GM19025 (cell line): ENCODE results near the gene TMEM131.
A peak's percentile ranks its signal among the peaks of the same experiment; 100 is the strongest.
"Not testable (repeated sequence)": the region's sequence is repeated elsewhere in the genome, so short reads cannot be mapped to it uniquely, and the experiment has no call there.

ENCODE experiments used
- ATAC-seq: cut with Tn5 transposase; IDR thresholded peaks from one replicate; pipeline ENCODE4 v1.9.1; 2021; ENCODE audit warnings: mild to moderate bottlenecking, low read depth, moderate library complexity; ENCODE audit not compliant: unreplicated experiment

The TMEM131 gene

DNA sequence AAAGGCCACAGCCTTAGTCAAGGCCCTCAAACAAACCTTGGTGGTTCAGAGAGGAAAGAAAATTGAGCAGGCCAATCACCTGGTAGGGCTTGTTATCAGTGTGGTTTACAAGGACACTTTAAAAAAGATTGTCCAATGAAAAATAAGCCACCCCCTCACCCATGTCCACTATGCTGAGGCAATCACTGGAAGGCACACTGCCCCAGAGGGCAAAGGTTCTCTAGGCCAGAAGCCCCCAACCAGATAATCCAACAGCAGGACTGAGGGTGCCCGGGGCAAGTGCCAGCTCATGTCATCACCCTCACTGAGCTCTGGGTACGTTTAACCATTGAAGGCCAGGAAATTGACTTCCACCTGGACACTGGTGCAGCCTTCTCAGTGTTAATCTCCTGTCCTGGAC is 171.7 kb downstream of the TMEM131 start:
- not testable (repeated sequence) for ATAC-seq

GRCh38 chr2:97821862-97822261 is 173.9 kb downstream of the TMEM131 start:
- not testable (repeated sequence) for ATAC-seq

DNA sequence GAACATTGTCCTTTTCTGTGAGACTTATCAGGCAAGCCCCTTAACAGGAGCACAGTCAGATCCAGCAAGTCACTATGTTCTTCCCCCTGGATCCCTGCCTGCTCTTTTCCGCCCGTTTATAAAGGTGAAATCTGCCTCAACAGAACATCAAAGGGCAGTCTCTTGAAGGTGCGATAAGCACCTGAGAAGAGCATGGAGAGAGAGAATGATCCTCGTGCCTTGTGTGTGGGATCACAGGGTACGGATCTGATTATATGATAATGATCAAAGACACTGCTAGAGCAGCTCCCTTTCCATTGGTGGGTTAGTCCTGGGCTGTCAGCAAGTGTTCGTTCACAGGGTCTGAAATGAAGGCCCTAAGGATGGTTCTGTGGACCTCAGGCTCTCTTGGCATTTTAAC is 176.0 kb downstream of the TMEM131 start:
- ATAC-seq = no peak

- no peak for ATAC-seq
These were observed 179.3 kb downstream of the TMEM131 start for GRCh38 chr2:97816411-97816810.

GRCh38 chr2:97812931-97813330 is 182.8 kb downstream of the TMEM131 start:
- no peak for ATAC-seq

- no peak for ATAC-seq
These were observed 186.9 kb downstream of the TMEM131 start for GRCh38 chr2:97808816-97809215.

DNA sequence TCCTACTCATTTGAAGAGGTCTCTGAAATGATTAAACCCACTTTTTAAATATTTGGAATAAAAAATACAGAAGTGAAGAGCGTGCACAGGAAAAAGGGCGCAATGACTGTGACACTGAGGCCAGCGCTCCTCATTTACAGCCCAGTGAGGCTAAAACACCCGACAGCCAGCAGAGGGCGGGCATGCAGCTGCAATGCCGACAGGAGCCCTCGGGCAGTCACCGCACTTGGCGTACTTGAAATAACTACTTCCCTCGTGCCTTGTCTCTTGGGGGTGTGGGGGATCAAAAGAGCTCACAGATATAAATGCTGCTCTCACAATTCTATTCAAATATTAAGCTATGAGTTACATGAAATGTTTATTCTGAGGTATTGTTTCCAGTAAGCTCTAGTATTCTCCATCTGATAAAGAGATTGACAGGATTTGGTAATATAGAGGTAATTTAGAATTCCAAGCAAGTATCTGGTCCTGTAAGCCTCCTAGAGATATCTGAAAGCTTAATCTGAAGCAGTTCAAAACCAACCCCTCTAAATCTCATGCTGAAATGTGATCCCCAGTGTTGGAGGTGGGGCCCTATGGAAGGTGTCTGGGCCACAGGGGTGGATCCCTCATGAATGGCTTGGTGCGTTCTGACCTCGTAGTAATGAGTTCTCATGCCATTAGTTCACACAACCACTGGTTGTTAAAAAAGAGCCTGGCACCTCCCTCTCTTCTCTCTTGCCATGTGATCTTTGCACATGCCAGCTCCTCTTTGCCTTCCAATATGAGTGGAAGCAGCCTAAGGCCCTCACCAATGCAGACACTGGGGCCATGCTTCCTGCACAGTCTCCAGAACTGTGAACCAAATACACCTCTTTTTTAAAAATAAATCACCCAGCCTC is 188.8 kb downstream of the TMEM131 start:
- peak; percentile 82 for ATAC-seq

- ATAC-seq = no peak
These were observed 190.0 kb downstream of the TMEM131 start for GRCh38 chr2:97805776-97806175.

GRCh38 chr2:97801028-97801427 is 194.7 kb downstream of the TMEM131 start:
- no peak for ATAC-seq

DNA sequence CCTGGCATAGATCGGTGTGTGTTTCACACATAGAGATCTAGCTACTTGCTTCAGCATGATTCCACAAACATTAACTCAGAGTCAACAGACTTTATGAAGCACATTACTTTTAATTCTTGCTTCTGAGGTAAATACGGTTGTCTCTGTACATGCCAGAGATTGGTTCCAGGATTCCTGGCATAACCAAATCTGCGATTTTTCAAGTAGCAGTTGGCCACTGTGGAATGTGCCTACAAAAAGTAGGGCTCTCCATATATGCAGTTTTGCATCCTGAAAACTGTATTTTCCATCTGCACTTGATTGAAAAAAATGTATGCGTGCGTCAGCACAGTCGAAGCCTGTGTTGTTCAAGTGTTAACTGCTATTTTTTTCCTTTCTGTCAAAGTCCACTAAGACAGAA is 197.3 kb downstream of the TMEM131 start:
- ATAC-seq = no peak

- ATAC-seq = no peak
These were observed 198.4 kb downstream of the TMEM131 start for GRCh38 chr2:97797355-97797754.

DNA sequence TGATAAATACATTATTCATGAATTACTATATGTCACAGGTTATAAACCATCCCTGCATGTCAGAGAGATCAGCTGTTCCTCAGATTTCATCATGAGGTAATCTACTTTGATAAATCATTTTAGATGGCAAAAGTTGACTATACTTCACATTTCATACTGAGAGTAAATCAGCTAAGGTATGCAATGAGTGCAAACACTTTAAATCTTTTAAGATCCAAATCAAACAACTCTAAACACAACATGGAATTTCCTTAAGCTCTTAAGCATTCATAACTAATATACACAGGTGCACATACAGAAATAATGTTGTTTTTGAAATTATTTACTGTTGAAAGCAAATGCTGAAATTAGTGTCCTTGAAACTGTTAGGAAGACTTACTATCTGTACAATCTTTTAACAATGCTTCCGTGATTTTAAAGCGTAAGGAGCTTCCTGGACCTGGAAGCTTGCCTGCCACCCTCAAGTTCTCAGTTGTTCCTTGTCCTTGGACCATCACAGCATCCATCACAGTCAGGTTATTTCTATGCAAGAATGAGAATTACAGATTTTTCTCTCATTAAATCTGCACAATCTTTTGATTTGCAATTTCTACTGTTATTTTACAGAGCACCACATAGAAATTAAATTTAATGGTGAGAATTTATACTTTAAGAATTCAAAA is 199.2 kb downstream of the TMEM131 start:
- ATAC-seq = no peak

DNA sequence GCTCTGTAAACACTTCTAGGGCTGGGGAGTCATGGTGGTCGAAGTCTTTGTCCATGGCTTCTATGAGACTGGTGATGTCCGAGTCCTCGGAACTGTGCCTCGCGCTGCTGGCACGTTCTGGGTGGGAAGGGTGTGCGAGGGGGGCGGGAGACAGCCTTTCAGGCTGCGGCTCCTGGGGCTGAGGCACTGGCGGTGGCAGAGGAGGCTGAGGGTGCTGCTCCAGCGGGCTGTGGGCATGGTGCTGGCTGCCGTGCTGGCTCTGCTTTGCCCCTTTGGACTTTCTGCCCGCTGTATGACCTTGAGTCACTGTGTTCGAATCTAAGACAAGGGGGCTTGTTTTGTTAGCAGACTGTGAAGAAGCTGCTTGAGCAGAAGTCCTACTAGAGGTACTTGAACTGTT is 203.3 kb downstream of the TMEM131 start:
- no peak for ATAC-seq

DNA sequence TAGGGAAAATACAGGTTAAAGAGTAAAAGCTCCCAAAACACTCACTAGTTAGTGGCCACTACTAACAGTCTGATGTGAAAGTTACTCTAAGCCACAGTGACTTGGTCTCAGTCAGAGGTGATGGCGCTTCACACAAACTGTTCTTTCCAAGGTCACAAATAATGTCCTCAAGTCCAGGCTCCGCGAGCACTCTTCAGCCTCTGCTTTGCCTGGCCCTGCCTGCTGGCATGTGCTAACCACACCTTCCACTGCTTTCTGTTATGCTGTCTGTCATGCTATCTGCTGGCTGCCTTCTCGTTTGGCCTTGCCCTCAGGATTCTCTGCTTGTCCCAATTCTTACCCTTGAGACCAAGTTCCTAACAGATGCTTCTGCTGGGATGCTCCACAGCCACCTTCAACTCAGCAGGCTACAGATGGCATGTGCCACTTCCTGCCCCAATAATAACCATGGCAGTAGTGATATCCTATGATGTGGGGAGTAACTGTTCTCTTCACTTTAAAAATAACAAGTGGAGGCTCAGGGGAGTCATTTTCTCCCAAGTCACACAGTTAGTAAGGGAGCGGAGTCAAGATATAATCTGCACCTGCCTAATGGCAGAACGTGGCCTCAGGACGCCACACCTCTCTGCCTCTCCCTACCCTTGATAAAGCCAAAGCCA is 206.6 kb downstream of the TMEM131 start:
- no peak for ATAC-seq

DNA sequence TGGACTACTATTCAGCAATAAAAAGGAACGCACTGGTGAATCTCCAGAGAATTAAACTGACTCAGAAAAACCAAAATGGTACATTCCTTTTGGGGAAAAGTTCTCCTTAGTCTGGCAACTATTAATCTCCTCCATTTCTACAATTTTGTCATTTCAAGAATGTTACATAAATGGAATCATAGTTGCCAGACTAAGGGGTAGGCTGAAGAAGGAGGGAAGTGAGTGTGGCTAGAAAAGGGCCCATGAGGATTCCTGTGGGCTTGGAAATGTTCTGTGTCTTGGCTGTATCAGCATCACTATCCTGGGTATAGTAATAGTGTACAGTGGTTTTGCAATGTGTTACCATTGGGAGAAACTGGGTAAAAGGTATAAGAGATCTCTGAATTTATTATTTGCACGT is 209.9 kb downstream of the TMEM131 start:
- ATAC-seq = no peak

- ATAC-seq = no peak
These were observed 210.8 kb downstream of the TMEM131 start for GRCh38 chr2:97784953-97785352.

DNA sequence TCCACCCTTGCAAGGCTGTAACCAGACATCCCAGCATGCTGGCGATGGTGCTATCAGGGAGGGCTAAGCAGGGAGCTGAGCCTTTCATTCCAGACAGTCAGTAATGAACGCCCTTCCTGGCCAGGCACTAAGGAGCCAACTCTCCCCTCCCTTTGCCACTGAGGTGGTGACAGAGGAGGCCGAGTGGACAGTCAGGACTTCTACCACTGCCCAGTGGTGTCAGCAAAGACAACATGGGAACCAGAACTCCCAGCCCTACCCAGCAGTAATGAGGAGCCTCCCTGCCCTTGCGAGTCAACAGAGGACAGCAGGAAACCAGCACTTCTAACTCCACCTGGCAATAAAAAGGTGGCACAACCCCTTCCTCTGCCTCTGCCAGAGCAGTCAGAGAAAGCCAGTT is 213.8 kb downstream of the TMEM131 start:
- ATAC-seq = no peak

- no peak for ATAC-seq
These were observed 216.6 kb downstream of the TMEM131 start for GRCh38 chr2:97779141-97779540.

GRCh38 chr2:97775074-97775473 is 220.7 kb downstream of the TMEM131 start:
- no peak for ATAC-seq

- ATAC-seq = no peak
These were observed 221.3 kb downstream of the TMEM131 start for GRCh38 chr2:97774425-97774824.

- no peak for ATAC-seq
These were observed 225.3 kb downstream of the TMEM131 start for GRCh38 chr2:97770445-97770844.
